Renal cortex interstitium (tissue), 11 donors: ENCODE data around the gene STAC. TPM values are rescaled to one million over a fixed set of nuclear protein-coding genes. Genes with fewer than 3 reads are reported as not detected.
"Not testable (repeated sequence)": the region's sequence is repeated elsewhere in the genome, so short reads cannot be mapped to it uniquely, and the experiment has no call there.

Experiments
- DNase-seq, 11 donors: peaks; one replicate each; pipeline ENCODE4 v3.0.0-alpha.2; 2013; ENCODE audit warnings: low read depth in 9 of 11, low spot score in 4 of 11; ENCODE audit errors: extremely low read depth in 1 of 11
- polyA plus RNA-seq, 3 donors: library from polyadenylated mRNA; unstranded; fragments of 120-200 nt; gene quantifications; one replicate each; pipeline ENCODE4 v1.2.1, GENCODE V29; 2013; ENCODE audit not compliant: insufficient read length in 3 of 3

STAC gene
- polyA plus RNA-seq, 3 donors, result 8.7 to 11.8 (median 11.1) TPM

- no peak for DNase-seq
These were observed 114.3 kb downstream of the STAC start for GRCh38 chr3:36494461-36495109.

- no peak for DNase-seq
These were observed 116.7 kb downstream of the STAC start for GRCh38 chr3:36496684-36497633.

GRCh38 chr3:36500053-36500452, 119.7 kb downstream of the STAC start:
- DNase-seq, result not testable (repeated sequence)

DNA sequence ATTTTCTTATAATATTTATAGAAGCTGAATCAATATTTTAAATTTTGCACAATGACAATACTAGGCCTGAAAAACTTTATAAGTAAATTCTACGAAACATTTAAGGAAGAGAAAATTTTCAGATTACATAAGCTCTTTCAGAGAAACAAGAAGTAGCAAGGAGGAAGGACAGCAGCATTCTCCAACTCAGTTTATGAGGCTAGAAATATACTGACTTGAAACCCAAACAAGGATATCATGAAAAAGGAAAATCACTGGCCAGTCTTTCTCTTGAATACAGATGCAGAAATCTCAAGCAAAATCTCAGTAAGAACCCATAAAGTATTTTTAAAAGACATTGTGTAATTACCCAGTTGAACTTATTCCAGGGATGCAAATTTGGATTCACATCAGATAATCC, 121.3 kb downstream of the STAC start:
- no peak for DNase-seq

GRCh38 chr3:36505393-36505792, 125.1 kb downstream of the STAC start:
- no peak for DNase-seq

DNA sequence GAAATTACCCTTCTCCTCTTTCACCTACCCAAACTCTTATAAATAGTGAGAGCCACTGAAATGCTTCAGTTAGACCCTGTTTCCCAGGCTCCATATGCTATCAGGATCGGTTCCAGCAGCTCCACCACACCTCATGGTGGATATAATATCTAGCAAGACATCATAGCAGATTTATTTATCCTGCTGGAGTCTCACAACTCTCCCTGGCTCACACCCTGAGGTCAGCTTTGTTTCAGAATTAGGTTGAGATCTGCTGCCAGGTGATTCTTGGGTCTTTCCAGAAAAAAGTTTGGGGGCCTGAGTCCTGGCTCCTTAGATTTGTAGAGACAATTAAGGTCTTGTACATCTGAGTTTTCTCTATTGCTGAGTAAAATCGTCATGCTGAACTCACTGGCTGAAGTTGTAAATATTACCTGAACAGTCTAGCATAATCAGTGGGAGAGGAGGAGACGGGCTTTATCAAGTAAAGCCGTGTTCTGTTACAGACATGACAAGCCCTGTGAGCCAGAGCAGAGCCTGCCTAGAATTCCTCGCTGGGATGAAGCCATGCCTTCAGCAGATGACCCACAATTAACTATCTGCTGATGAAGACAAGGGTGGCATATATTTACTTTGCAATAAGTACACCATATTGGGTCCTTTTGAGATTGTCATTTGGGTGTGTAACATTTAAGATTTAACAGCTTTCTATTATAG, 131.6 kb downstream of the STAC start:
- no peak for DNase-seq

DNA sequence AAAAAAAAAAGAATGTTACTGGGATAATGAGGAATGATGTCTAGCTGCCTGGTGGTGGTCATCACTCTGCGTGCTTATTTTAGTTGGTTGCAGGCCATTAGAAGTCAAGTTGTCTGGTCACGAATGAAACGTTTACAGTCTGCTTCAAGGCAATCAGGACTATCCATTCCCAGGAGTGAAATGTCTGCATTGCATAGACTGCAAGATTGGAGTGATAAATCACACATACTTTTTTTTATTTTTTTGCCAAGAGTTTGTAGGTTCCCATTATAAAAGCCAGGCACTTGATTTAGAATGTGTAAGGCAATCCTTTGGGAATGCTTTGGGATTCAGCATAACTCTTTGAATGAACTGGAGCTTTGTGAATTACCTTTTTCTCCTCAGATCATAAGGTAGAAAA, 132.3 kb downstream of the STAC start:
- DNase-seq, result peak in 3 of 11 donors; percentile 39 to 46 (median 43)

DNA sequence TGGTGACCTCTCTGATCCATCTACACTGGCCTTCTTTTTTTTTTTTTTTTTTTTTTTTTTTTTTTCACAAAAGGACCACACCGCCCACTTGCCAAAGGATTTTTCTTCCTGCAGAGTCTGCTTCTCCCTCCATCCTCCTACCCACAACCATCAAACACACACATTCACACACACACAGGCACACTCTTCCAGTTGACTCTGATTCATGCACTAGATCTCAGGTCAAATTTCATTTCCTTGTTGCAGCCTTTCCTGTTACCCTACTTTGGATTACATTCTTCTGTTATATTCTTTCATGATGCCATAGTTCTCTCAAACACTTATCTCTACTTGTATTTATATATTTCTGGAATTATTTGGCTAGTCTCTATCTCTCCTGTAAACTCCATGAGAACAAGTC, 133.9 kb downstream of the STAC start:
- DNase-seq, result no peak

GRCh38 chr3:36519682-36520081, 139.4 kb downstream of the STAC start:
- DNase-seq, result no peak

- no peak for DNase-seq
These were observed 140.1 kb downstream of the STAC start for GRCh38 chr3:36520241-36521006.

GRCh38 chr3:36521007-36521379, 140.7 kb downstream of the STAC start:
- no peak for DNase-seq

DNA sequence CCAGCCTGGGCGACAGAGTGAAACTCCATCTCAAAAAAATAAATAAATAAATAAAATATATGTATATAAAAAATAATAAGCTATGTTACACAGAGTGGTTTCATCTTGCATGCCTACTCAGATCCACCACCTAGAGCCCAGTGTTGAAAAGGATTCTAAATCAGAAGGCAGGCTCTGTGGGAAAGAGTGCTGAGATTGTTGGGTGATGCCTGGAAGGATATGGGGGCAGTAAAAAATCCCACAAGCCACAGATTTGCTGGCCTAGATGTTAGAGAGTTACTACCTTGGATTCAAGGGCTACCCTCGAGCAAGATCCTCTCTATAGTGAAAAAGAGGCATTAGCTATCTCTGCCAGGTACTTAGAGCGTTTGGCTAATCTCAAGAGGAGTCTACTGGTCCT, 144.3 kb downstream of the STAC start:
- DNase-seq, result no peak

DNA sequence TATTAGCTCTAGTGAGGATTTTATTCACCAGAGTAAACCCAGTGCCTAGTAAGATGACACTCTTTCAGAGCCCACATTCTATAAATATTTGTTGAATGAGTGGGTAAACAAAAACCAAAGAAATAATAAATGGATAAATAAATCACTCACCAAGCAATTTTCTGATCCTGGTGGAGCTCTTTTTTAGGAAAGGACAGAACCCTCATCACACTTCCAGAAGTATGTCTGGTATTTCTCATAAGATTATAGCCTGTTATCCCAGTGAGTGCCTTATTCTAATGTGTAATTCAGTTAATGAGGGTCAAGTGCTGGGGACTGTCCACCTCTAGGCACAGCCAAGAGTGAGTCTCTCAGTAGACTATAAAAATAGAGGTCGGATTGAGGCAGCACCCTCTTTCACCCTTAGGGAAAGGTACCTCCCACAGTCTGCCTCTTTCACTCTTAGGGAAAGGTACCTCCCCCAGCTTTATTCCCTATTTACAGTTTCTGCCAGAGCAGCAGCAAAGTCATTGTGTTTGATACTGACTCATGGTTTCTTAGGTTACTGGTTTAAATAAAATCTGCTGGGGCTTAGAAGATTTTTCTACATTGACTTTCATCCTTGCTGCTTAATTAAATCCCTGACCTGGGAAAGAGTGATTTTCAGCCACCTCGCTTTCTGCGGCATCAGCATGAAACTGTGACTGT, 145.0 kb downstream of the STAC start:
- DNase-seq, result no peak

DNA sequence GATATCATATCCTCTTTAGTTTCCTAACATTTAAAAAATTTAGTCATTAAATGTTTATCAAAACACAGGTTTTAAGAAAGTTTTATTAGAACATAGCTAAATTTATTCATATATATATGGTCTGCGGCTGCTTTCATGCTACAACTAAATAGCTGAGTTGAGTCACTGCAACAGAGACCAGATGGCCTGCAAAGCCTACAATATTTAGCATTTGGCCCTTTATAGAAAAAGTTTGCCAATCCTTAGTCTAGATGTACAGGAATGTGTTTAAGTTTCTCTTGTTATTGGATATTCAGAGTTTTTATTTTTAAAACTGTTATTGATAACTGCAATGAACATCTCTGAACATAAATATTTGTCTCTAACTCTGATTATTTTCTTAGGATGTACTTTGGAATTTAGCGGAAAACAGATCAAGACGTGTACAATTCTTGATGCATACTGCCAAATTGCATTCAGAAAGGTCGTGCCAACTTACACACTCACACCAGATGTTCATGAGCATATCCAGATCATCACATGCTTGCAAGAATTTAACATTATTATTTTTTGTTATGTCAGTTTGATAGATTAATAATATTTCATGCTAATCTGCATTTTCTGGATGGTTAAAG, 157.9 kb downstream of the STAC start:
- DNase-seq, result no peak

DNA sequence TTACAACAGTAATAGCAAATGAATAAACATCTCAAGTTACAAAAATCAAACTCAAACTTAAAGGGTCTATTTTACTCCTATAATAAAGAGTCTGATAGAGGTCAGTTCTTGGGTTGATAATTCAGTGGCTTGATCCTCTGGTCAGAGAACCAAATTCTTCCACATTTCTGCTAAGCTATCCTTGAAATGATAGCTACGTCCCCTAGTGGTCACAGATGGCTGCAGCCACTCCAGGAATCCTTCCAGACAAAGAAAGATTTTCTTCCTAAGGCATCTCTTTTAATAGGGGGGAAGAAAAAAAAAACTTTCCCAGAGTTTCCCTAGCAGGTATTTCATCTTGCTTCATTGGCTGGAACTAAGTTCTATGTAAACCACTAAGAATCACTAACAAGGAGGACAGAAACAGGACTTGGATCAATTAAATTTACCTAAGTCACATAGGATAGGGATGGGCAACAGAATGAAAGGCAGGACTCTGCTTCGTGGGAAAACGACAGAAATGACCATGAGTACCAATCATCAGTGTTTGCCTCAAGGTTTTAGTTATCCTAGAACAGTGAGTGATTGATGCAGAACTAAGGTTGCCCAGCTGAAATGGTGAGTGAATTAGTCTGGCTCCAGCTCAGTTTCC, 160.7 kb downstream of the STAC start:
- peak in 5 of 11 donors; percentile 9 to 20 (median 17) for DNase-seq

- DNase-seq, result no peak
These were observed 161.9 kb downstream of the STAC start for GRCh38 chr3:36542186-36542585.

- DNase-seq, result no peak
These were observed 163.1 kb downstream of the STAC start for GRCh38 chr3:36543276-36543997.
